DLD1 (cell line): ENCODE measurements around the gene MAB21L1.

ENCODE experiments used
- in situ Hi-C: cut with HindIII; loops from 2 replicates; pipeline ENCODE4 v1.10.0; 2017; ENCODE audit warnings: low sequenced_read_pairs

The MAB21L1 gene

DNA sequence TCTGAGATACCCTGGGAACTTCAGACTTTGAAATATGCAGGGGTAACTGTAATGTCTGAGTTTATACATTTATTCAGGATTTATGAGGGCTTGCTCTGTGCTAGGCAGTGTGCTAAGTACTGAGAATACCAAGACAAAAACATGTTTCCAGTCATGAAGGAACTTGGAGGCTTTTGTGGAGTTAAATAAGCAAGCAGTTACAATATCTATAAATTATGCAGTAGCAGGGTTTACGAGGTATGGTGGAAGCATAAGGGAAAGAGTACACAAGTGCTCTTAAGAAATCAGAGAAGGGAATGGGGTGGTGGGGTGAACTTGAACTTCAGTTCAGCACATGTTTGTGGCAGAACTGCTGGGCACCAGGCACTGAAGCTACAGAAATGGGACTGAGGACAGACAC, 28.0 kb downstream of the MAB21L1 start:
- in situ Hi-C loops = no loop called here
